Measurements from ENCODE around the gene DENND1C.

Gene DENND1C

DNA sequence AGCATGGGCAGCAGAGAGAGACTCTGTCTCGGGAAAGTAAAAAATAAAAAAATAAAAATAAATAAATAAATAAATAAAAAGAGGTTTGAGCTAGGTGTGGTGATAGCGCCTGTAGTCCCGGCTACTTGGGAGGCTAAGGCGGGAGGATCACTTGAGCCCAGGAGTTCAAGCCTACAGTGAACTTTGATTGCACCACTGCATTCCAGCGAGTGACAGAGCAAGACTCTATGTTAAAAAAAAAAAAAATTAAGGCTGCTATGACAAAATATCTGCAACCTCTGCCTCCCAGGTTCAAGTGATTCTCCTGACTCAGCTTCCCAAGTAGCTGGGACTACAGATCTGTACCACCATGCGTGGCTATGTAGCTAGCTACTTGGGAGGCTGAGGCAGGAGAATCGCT lies 3.2 kb upstream of the DENND1C start:
- no peak overlapping the region for H3K27ac ChIP-seq (ENCODE audit: low read length)
- 0 out of 2 replicates have a peak, but pooled peaks cover 2% of the 10 kb centered on the region for H3K27me3 ChIP-seq (ENCODE audit: insufficient read depth, low read length)
- no peaks in the 10 kb centered on the region for H3K36me3 ChIP-seq (ENCODE audit: insufficient read depth, low read depth, low read length)
- no peaks in the 10 kb centered on the region for H3K9me3 ChIP-seq (ENCODE audit: insufficient read depth, low read depth, low read length)
- H3K9ac ChIP-seq (ENCODE audit: low read depth, low read length) = no peak overlapping the region
- H3K4me3 ChIP-seq (ENCODE audit: low read length) = no peak overlapping the region
- H3K4me1 ChIP-seq (ENCODE audit: insufficient read depth, low read length) = no peaks in the 10 kb centered on the region; the same call in 1 of the 2 replicates

DNA sequence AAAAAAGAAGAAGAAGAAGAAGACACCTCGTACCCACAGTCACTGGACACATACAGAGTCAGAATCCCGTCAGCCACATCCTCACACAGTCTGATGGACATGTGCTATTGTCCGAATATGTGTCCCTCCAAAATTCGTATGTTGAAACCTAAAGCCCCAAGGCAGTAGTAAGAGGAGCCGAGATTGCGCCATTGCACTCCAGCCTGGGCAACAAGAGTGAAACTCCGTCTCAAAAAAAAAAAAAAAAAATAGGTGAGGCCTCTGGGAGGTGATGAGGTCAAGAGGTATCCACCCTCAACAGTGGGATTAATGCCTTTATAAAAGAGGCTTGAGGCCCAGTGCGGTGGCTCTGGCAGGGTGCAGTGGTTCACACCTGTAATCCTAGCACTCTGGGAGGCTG lies 2.6 kb upstream of the DENND1C start:
- H3K4me1 ChIP-seq (ENCODE audit: insufficient read depth, low read length) = no peaks in the 10 kb centered on the region; the same call in 1 of the 2 replicates
- H3K27ac ChIP-seq (ENCODE audit: low read length) = no peak overlapping the region
- H3K9me3 ChIP-seq (ENCODE audit: insufficient read depth, low read depth, low read length) = no peaks in the 10 kb centered on the region
- no peaks in the 10 kb centered on the region for H3K36me3 ChIP-seq (ENCODE audit: insufficient read depth, low read depth, low read length)
- no peak overlapping the region for H3K4me3 ChIP-seq (ENCODE audit: low read length)
- no peak overlapping the region for H3K9ac ChIP-seq (ENCODE audit: low read depth, low read length)
- H3K27me3 ChIP-seq (ENCODE audit: insufficient read depth, low read length) = no peaks in the 10 kb centered on the region

DNA sequence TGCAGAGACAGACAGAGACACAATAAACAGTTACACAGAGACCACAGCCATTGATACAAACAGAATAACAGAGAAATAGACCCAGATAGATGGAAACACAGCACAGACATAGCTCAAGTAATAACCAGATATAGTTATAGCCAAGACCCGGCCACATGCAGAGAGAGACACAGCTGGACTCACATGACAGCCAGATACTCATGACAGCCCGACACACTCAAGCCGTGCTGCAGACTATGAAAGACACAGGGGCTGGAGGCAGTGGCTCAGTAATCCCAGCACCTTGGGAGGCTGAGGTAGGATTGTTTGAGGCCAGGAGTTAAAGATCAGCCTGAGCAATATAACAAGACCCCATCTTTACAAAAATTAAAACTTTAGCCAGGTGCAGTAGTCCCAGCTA lies 1.6 kb upstream of the DENND1C start:
- no peaks in the 10 kb centered on the region for H3K9me3 ChIP-seq (ENCODE audit: insufficient read depth, low read depth, low read length)
- H3K4me3 ChIP-seq (ENCODE audit: low read length) = no peak overlapping the region
- H3K36me3 ChIP-seq (ENCODE audit: insufficient read depth, low read depth, low read length) = no peaks in the 10 kb centered on the region
- no peaks in the 10 kb centered on the region for H3K27me3 ChIP-seq (ENCODE audit: insufficient read depth, low read length)
- no peak overlapping the region for H3K9ac ChIP-seq (ENCODE audit: low read depth, low read length)
- no peak overlapping the region for H3K27ac ChIP-seq (ENCODE audit: low read length)
- H3K4me1 ChIP-seq (ENCODE audit: insufficient read depth, low read length) = no peaks in the 10 kb centered on the region; the same call in 1 of the 2 replicates

DNA sequence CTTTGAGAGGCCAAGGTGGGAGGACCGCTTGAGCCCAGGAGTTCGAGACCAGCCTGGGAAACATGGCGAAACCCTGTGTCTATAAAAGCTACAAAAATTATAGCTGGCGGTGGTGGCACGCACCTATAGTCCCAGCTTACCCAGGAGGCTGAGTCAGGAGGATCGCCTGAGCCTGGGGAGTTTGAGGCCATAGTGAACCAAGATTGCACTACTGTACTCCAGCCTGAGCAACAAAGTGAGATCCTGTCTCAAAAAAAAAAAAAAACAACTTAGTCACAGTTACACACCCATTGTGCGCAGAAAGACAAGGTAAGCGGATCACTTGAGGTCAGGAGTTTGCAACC lies 728 bp upstream of the DENND1C start:
- Histone ChIP-seq H3K36me3 (ENCODE audit: insufficient read depth, low read depth, low read length) (no peaks in the 10 kb centered on the region), H3K9ac (ENCODE audit: low read depth, low read length) (no peak overlapping the region), H3K27ac (ENCODE audit: low read length) (no peak overlapping the region), H3K4me3 (ENCODE audit: low read length) (no peak overlapping the region), H3K27me3 (ENCODE audit: insufficient read depth, low read length) (no peaks in the 10 kb centered on the region; the same call in 1 of the 2 replicates), H3K4me1 (ENCODE audit: insufficient read depth, low read length) (no peaks in the 10 kb centered on the region; the same call in 1 of the 2 replicates), H3K9me3 (ENCODE audit: insufficient read depth, low read depth, low read length) (no peaks in the 10 kb centered on the region)

DNA sequence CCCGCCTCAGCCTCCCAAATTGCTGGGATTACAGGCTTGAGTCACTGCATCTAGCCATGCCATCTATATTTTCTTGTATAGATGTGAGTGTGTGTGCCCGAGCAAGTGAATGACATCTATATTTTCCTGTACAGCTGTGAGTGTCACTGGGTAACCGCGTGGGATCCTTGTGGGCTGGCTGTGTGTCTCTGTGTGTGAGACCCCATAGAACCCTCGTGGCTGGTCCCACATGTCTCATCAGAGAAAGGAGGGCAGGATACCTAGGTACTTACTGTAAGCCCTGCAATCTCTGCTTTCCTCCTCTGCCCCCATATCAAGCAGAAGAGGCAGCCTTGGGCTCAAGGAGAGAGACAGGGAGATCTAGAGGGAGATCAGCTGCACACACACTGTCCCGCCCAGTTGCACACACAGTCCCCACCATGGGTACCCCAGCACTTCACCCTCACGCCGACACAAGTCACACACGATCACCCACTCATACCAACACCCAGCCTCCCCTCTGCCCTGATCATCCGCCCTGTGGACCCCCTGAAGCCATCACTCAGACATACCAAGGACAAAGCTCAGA lies 655 bp downstream of the DENND1C start:
- H3K36me3 ChIP-seq (ENCODE audit: insufficient read depth, low read depth, low read length) = no peaks in the 10 kb centered on the region
- no peaks in the 10 kb centered on the region for H3K9me3 ChIP-seq (ENCODE audit: insufficient read depth, low read depth, low read length)
- no peaks in the 10 kb centered on the region; the same call in 1 of the 2 replicates for H3K4me1 ChIP-seq (ENCODE audit: insufficient read depth, low read length)
- no peak overlapping the region for H3K4me3 ChIP-seq (ENCODE audit: low read length)
- H3K27ac ChIP-seq (ENCODE audit: low read length) = no peak overlapping the region
- H3K9ac ChIP-seq (ENCODE audit: low read depth, low read length) = no peak overlapping the region
- H3K27me3 ChIP-seq (ENCODE audit: insufficient read depth, low read length) = peaks cover 8% of the 10 kb centered on the region

DNA sequence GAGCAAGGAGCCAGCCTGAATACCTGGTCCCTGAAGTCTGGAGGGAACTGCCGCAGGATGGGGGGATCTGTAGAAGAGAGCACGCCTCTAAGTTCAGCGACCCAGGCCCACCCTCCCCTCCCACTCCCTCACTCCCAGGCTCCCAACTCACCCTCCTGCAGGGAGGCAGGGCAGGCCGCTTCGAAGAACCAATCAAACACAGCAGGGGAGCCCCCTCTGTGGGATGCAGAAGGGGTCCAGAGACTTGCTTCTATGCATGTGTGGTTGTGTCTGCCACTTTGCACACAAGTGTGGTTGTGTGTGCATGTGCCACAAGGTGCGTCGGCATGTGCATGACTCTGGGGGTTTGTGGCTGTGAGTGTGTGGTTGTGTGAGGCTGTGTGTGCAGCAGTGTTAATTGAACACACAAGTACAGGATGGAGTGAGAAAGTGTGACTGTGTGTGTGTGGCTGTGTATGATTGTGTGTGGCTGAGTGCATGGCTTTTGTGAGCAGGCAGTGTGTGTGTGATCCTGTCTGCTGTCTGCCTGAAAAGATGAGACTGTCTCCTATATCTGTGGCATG lies 1.7 kb downstream of the DENND1C start:
- H3K27me3 ChIP-seq (ENCODE audit: insufficient read depth, low read length) = peaks cover 18% of the 10 kb centered on the region
- no peak overlapping the region for H3K9ac ChIP-seq (ENCODE audit: low read depth, low read length)

DNA sequence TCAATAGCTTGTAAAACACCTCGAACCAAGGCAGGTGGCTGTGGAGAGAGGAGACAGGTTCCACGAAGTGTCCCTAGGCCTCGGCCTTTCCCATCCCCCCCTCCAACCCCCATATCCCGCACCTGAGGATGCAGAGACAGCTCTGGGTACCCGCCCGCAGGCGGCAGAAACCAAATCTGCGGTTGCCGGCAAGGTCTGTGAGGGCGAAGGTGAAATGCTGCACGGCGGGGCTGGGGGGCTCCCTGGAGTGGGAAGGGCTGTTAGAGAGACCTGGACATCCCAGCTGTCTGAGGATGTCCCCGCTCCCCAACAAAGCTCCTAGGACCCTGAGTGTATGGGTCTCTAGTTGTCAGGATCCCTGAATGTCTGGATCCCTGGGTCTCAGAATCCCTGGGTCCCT lies 2.8 kb downstream of the DENND1C start:
- Histone ChIP-seq H3K27me3 (ENCODE audit: insufficient read depth, low read length) (peaks cover 29% of the 10 kb centered on the region), H3K4me3 (ENCODE audit: low read length) (no peak overlapping the region), H3K9me3 (ENCODE audit: insufficient read depth, low read depth, low read length) (no peaks in the 10 kb centered on the region), H3K9ac (ENCODE audit: low read depth, low read length) (no peak overlapping the region), H3K27ac (ENCODE audit: low read length) (no peak overlapping the region), H3K4me1 (ENCODE audit: insufficient read depth, low read length) (no peaks in the 10 kb centered on the region; the same call in 1 of the 2 replicates), H3K36me3 (ENCODE audit: insufficient read depth, low read depth, low read length) (no peaks in the 10 kb centered on the region)

More for the DNA sequence above, 1.7 kb downstream of the DENND1C start:
- H3K9me3 ChIP-seq (ENCODE audit: insufficient read depth, low read depth, low read length) = no peaks in the 10 kb centered on the region
- no peaks in the 10 kb centered on the region; the same call in 1 of the 2 replicates for H3K4me1 ChIP-seq (ENCODE audit: insufficient read depth, low read length)
- H3K36me3 ChIP-seq (ENCODE audit: insufficient read depth, low read depth, low read length) = no peaks in the 10 kb centered on the region
- H3K4me3 ChIP-seq (ENCODE audit: low read length) = no peak overlapping the region
- H3K27ac ChIP-seq (ENCODE audit: low read length) = no peak overlapping the region

DNA sequence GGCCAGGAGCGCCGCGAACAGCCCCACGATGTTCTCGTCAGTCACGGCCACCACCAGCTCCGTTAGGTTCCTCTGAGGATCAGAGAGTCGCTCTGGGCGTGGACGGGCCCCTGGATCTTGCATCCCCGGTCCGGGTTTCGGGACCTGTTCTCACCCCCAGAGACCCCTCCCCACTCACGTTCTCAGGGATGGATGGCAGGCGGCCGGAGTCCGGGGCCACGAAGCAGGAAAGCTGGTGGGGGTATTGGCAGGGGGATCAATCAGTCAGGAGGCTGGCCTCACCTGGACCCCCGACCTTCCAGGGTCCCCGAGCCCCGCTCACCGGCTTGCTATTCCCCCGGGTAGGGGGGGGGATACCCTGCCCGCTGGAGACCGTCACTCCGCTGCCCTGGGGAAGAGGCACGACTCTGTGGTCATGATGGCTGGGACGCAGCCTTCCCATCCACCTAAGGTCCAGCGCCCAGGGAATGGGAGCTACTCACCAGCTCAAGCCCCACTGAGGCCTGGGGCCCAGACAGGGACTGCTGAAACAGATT lies 4.6 kb downstream of the DENND1C start:
- H3K4me3 ChIP-seq (ENCODE audit: low read length) = peak overlapping the region; percentile 89
- H3K36me3 ChIP-seq (ENCODE audit: insufficient read depth, low read depth, low read length) = no peaks in the 10 kb centered on the region
- no peak overlapping the region for H3K27ac ChIP-seq (ENCODE audit: low read length)
- no peaks in the 10 kb centered on the region; the same call in 1 of the 2 replicates for H3K4me1 ChIP-seq (ENCODE audit: insufficient read depth, low read length)
- H3K9me3 ChIP-seq (ENCODE audit: insufficient read depth, low read depth, low read length) = no peaks in the 10 kb centered on the region
- H3K9ac ChIP-seq (ENCODE audit: low read depth, low read length) = no peak overlapping the region; the same call in 1 of the 2 replicates
- peaks cover 29% of the 10 kb centered on the region for H3K27me3 ChIP-seq (ENCODE audit: insufficient read depth, low read length)

DNA sequence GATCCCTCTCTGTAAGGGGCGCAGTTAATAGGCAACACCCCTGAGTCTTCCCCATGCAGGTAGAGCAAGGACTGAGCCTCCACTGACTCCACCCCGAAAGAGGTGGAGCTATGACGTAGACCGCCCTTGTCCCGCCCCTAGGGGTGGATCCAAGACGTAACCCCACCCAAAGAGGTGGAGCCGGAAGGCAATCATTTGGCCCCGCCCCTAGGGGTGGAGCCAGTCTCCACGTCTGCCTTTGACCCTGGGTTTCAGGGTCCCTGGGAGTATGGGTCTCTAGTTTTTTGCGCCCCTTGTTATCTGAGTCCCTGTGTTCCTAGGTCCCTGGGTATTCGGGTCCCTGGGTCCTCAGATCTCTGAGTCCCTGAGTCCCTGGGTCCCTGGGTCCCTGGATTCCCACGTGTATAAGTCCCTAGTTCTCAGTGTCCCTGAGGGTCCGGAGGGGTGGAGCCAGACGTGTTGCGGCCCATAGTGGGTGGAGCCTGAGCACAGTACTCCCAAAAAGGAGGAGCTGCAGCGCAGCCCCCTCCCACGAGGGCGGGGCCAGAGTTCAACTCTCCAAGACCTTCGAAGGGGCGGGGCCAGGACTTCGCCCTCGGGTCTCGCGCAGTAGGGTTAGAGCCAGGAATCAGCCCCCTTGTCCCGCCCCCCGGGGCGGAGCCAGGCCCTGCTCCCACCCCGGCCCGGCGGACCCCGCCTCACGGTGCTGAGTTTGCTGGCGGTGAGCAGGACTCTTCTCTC lies 5.3 kb downstream of the DENND1C start:
- no peaks in the 10 kb centered on the region for H3K9me3 ChIP-seq (ENCODE audit: insufficient read depth, low read depth, low read length)
- H3K4me1 ChIP-seq (ENCODE audit: insufficient read depth, low read length) = no peaks in the 10 kb centered on the region; the same call in 1 of the 2 replicates
- no peak overlapping the region for H3K27ac ChIP-seq (ENCODE audit: low read length)
- peak overlapping the region; percentile 58; the same call in 1 of the 2 replicates for H3K9ac ChIP-seq (ENCODE audit: low read depth, low read length)
- no peaks in the 10 kb centered on the region for H3K36me3 ChIP-seq (ENCODE audit: insufficient read depth, low read depth, low read length)
- H3K27me3 ChIP-seq (ENCODE audit: insufficient read depth, low read length) = peaks cover 29% of the 10 kb centered on the region
- H3K4me3 ChIP-seq (ENCODE audit: low read length) = peak overlapping the region; percentile 89

DNA sequence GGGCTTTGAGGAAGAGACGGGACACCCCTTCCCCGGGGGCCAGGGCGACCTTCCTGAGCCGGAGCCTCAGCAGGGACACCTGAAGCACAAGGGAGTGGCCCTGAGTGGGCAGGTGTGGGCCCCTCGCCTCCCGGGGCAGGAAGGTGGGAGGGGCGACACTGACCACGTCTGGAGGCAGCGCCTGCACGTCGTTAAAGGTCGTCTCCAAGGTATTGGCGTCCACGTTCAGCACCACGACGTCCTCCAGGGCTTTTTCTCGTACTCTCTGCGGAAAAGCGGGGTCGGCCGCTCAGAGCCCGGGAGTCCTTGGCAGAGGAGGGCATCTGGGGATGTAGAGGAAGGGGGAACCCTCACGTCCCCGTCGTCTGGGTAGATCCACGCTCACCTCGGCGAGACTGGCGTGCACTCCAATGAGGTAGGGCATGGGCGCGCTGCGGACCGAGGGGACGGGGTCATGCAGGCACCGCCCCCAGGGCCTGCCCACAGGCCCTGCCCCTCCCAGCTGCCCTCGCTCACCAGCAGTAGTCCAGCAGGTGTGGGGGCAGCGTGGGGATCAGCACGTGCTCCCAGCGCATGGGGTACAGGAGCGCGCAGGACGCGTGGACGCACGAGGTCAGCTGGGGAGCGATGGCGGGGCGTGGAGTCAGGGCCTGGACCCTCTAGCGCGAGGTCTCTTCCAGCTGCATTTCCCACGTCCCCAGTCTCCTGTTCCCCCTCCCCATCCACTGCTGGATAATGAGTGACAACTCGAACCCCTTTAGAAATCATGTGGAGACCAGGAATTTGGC lies 6.1 kb downstream of the DENND1C start:
- Histone ChIP-seq H3K9me3 (ENCODE audit: insufficient read depth, low read depth, low read length) (no peaks in the 10 kb centered on the region), H3K9ac (ENCODE audit: low read depth, low read length) (peak overlapping the region; percentile 42; the same call in 1 of the 2 replicates), H3K4me1 (ENCODE audit: insufficient read depth, low read length) (no peaks in the 10 kb centered on the region; the same call in 1 of the 2 replicates), H3K27ac (ENCODE audit: low read length) (no peak overlapping the region), H3K4me3 (ENCODE audit: low read length) (peak overlapping the region; percentile 89), H3K27me3 (ENCODE audit: insufficient read depth, low read length) (peaks cover 29% of the 10 kb centered on the region), H3K36me3 (ENCODE audit: insufficient read depth, low read depth, low read length) (no peaks in the 10 kb centered on the region)

DNA sequence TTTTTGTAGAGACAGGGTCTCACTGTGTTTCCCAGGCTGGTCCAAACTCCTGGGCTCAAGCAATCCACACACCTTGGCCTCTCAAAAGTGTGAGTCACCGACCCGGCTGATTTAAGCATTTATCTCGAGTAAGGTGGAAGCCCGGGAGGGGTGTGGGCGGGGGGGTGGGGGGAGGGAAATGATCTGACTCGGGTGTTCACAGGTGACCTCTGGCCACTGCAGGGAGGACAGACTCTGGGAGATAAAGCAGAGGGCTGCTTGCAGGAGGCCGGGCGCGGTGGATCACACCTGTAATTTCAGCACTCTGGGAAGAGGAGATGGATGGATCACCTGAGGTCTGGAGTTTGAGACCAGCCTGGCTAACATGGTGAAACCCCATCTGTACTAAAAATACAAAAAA lies 7.9 kb downstream of the DENND1C start:
- Histone ChIP-seq H3K4me1 (ENCODE audit: insufficient read depth, low read length) (no peaks in the 10 kb centered on the region; the same call in 1 of the 2 replicates), H3K36me3 (ENCODE audit: insufficient read depth, low read depth, low read length) (no peaks in the 10 kb centered on the region), H3K9ac (ENCODE audit: low read depth, low read length) (no peak overlapping the region), H3K27me3 (ENCODE audit: insufficient read depth, low read length) (peaks cover 29% of the 10 kb centered on the region), H3K9me3 (ENCODE audit: insufficient read depth, low read depth, low read length) (no peaks in the 10 kb centered on the region), H3K4me3 (ENCODE audit: low read length) (no peak overlapping the region), H3K27ac (ENCODE audit: low read length) (no peak overlapping the region)

Measured in iPS-20b (cell line).